ENCODE measurements around the gene PRKAR1B. TPM values are rescaled to one million over a fixed set of nuclear protein-coding genes. Genes with fewer than 3 reads are reported as not detected.

Gene PRKAR1B
- total RNA-seq, 1 experiment from 2014 or later: 14.1 TPM

- H3K27me3 ChIP-seq (ENCODE audit: insufficient read depth, low read length): no peaks in the 10 kb centered on the region
- CTCF ChIA-PET: no interaction called here
- H3K27ac ChIP-seq (ENCODE audit: low read depth, low read length): no peak overlapping the region; the same call in 1 of the 2 replicates
- TF ChIP-seq POLR2A (IDR thresholded peaks at IDR 0.05; ENCODE audit: borderline replicate concordance, extremely low read depth, insufficient read depth, insufficient read length) (no peak), YY1 (IDR thresholded peaks at IDR 0.05; ENCODE audit: extremely low read depth, insufficient replicate concordance, low read depth, low read length) (no peak), TCF7L2 (IDR thresholded peaks at IDR 0.05; ENCODE audit: borderline replicate concordance, extremely low read depth, insufficient read depth, insufficient read length) (no peak), EZH2phosphoT487 (IDR thresholded peaks at IDR 0.05; ENCODE audit: borderline replicate concordance) (no peak), CBX3 (IDR thresholded peaks at IDR 0.05; ENCODE audit: low read depth) (no peak), CTCF (IDR thresholded peaks at IDR 0.05 in 2 of 3, conservative IDR thresholded peaks at IDR 0.05 in 1 of 3; ENCODE audit: borderline replicate concordance in 1 of 3, insufficient read depth in 1 of 3, low read depth in 2 of 3, low read length in 2 of 3) (no peak), CEBPB (IDR thresholded peaks at IDR 0.05; ENCODE audit: low read depth) (no peak), ZBTB33 (IDR thresholded peaks at IDR 0.05; ENCODE audit: extremely low read depth, insufficient replicate concordance, low read length) (no peak), ELF1 (IDR thresholded peaks at IDR 0.05; ENCODE audit: borderline replicate concordance, low read depth) (no peak), ATF3 (IDR thresholded peaks at IDR 0.05) (no peak), EZH2 (IDR thresholded peaks at IDR 0.05) (no peak), RAD21 (IDR thresholded peaks at IDR 0.05; ENCODE audit: low read depth) (no peak), SRF (IDR thresholded peaks at IDR 0.05; ENCODE audit: low read depth) (no peak), MAX (IDR thresholded peaks at IDR 0.05) (no peak), POLR2AphosphoS5 (IDR thresholded peaks at IDR 0.05; ENCODE audit: low read depth, low read length) (no peak), SIN3A (IDR thresholded peaks at IDR 0.05; ENCODE audit: low read depth) (no peak), EGR1 (IDR thresholded peaks at IDR 0.05; ENCODE audit: low read depth) (no peak), SP1 (IDR thresholded peaks at IDR 0.05; ENCODE audit: low read depth) (no peak), ZFX (IDR thresholded peaks at IDR 0.05) (no peak), ZNF274 (IDR thresholded peaks at IDR 0.05; ENCODE audit: low read depth, low read length) (no peak)
- DNase-seq (ENCODE audit: low read depth, low spot score) (no peak), ATAC-seq (no peak)
- H3K9me3 ChIP-seq (ENCODE audit: control insufficient read depth in 1 of 2, insufficient read depth in 1 of 2, low read depth in 1 of 2, low read length in 2 of 2): no peaks in the 10 kb centered on the region
- RAD21 ChIA-PET (ENCODE audit: low non-redundant PET in 1 of 2, low total read pairs in 2 of 2, uncharacterized antibody in 2 of 2, unreplicated experiment in 2 of 2): no interaction called here
- H3K36me3 ChIP-seq (ENCODE audit: control insufficient read depth in 1 of 2, insufficient read depth in 2 of 2, low read length in 2 of 2): no peaks in the 10 kb centered on the region
- no peaks in the 10 kb centered on the region for H3K79me2 ChIP-seq (ENCODE audit: insufficient read depth, low read length)
- H2AFZ ChIP-seq (ENCODE audit: low read depth, low read length, poor library complexity, severe bottlenecking): no peak overlapping the region
- POLR2A ChIA-PET: no interaction called here
- BruUV-seq (replicated peaks): no TSS peak
- no peak overlapping the region for H3K4me3 ChIP-seq (replicated peaks in 1 of 2; ENCODE audit: low read depth in 1 of 2, low read length in 2 of 2)
- H4K20me1 ChIP-seq (ENCODE audit: insufficient read depth): no peaks in the 10 kb centered on the region
- no peak overlapping the region for H3K9ac ChIP-seq (ENCODE audit: low read length)
- peaks cover 11 to 20% of the 10 kb centered on the region in 2 experiments for H3K4me1 ChIP-seq (ENCODE audit: control insufficient read depth in 1 of 2, insufficient read depth in 2 of 2, low read length in 2 of 2)
- no peak overlapping the region for H3K4me2 ChIP-seq (ENCODE audit: low read length)
- intact Hi-C loops (cut with micrococcal nuclease): no loop called here
- no peaks in the 10 kb centered on the region for H3K9me2 ChIP-seq (ENCODE audit: insufficient read depth)
Observed at GRCh38 chr7:631964-632830, 94.9 kb downstream of the PRKAR1B start.

Measured in HCT116 (cell line).